Sigmoid colon (tissue), 7 donors: ENCODE results near the gene RDH12. TPM values are rescaled to one million over a fixed set of nuclear protein-coding genes. Genes with fewer than 3 reads are reported as not detected.
"Not testable (repeated sequence)": the region's sequence is repeated elsewhere in the genome, so short reads cannot be mapped to it uniquely, and the experiment has no call there.

Source experiments
- DNase-seq: peaks from one replicate; pipeline ENCODE4 v3.0.0-alpha.2; 2019
- H3K27ac ChIP-seq, 4 donors: fragments of 200-600 bp; sonication (generic); one replicate each; pipeline ENCODE4 v1.5.1; 2016 to 2019; ENCODE audit warnings: mild to moderate bottlenecking in 1 of 4
- H3K27me3 ChIP-seq, 3 donors: fragments of 200-600 bp; sonication (generic); one replicate each; pipeline ENCODE4 v1.5.1; 2019; ENCODE audit warnings: mild to moderate bottlenecking in 1 of 3
- H3K36me3 ChIP-seq, 4 donors: fragments of 200-600 bp; sonication (generic); one replicate each; pipeline ENCODE4 v1.5.1; 2016 to 2019
- H3K4me1 ChIP-seq, 4 donors: fragments of 200-600 bp; sonication (generic); one replicate each; pipeline ENCODE4 v1.5.1; 2017 to 2019
- H3K4me3 ChIP-seq, 4 donors: fragments of 200-600 bp; sonication (generic); one replicate each; pipeline ENCODE4 v1.5.1; 2017 to 2019; ENCODE audit warnings: mild to moderate bottlenecking in 2 of 4, moderate library complexity in 1 of 4
- H3K9me3 ChIP-seq, 4 donors: fragments of 200-600 bp in 3 of 4; sonication (generic) in 3 of 4; one replicate each; pipeline versions ENCODE4 v1.5.1 to v1.6.1; 2013 to 2019
- EP300 ChIP-seq, 4 donors: sonication (generic); formaldehyde crosslinking; IDR thresholded peaks; one replicate each; pipeline ENCODE4 v1.6.1; 2017; ENCODE audit warnings: antibody characterized with exemption in 4 of 4
- POLR2A ChIP-seq, 2 donors: fragments of 450-650 bp; IDR thresholded peaks; one replicate each; pipeline ENCODE4 v1.6.1; 2016; ENCODE audit warnings: antibody characterized with exemption in 2 of 2, mild to moderate bottlenecking in 2 of 2, moderate library complexity in 2 of 2
- POLR2AphosphoS5 ChIP-seq, 4 donors: sonication (generic); formaldehyde crosslinking; IDR thresholded peaks; one replicate each; pipeline ENCODE4 v1.6.1; 2017; ENCODE audit warnings: antibody characterized with exemption in 4 of 4
- WGBS, 2 donors: extraction: QIAGEN DNeasy Blood & Tissue Kit; methylation state at CpG; one replicate each; pipeline ENCODE4 v1.1.7; 2013; 5-methylcytosine and 5-hydroxymethylcytosine counted together
- intact Hi-C: fragments of 100-400 bp; cut with DNase I; formaldehyde crosslinking; loops from one replicate; pipeline ENCODE4 v1.15.1; 2023
- polyA plus RNA-seq, 3 donors: library from polyadenylated mRNA; stranded (reverse); fragments of 200-250 nt; gene quantifications; one replicate each; pipeline ENCODE4 v1.2.3, GENCODE V29; 2013
- total RNA-seq, 4 donors: library from RNA; depleted of rRNA; stranded (reverse); fragments of >200 nt; gene quantifications; one replicate each; pipeline ENCODE4 v1.1.0, GENCODE V29; 2016
- TF ChIP-seq, protein P1 (sequence below), 4 experiments: fragments of 450-650 bp in 3 of 4; fragments of 200-600 bp in 1 of 4; IDR thresholded peaks; one replicate each; pipeline ENCODE4 v1.5.1; 2016 to 2019; ENCODE audit warnings: antibody characterized with exemption in 4 of 4, mild to moderate bottlenecking in 3 of 4, moderate library complexity in 2 of 4
- donor health status: healthy with polysubstance abuse.
- donor health status: Bipolar disorder and iron deficiency.
- donor health status: healthy.

RDH12 gene
- total RNA-seq (not detected), polyA plus RNA-seq (under 1 TPM in 2 of 3 donors, not detected in 1; 0.12 to 0.60 TPM)

GRCh38 chr14:67701492-67701891 is at the start of gene RDH12:
Gene RDH12, plus strand, starts transcription at chr14:67701886. Its CDS starts 20,757 bp downstream, at chr14:67722643.
- not testable (repeated sequence) for DNase-seq, H3K9me3 ChIP-seq, H3K27me3 ChIP-seq, H3K4me3 ChIP-seq, H3K27ac ChIP-seq, H3K36me3 ChIP-seq, H3K4me1 ChIP-seq
- intact Hi-C loops, result loop anchor here (5.0 to 10.0 kb wide), 3 partner anchors 34 to 274 kb away; no protein-coding TSS in a partner anchor
- 81 to 91% methylated on average over 8 of the region's 8 CpGs for WGBS, 2 donors

DNA sequence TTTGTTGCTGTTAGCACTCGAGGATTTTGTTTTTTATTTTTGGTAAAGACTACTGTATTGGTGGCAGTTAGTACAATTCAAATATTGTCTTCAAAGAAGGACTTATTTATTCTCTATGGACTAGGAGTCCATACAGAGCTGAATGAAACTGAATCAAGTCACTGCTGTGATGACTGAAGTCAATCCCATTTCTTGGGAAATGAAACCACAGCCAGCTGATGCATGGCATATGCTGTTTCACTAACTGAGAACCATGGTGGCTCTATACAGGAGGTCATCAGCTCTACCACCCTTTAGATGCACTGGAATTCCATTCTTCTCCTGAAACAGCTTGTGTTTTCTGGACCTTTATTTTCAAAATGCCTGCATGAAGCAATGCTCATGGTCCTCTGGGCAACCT is 49.5 kb upstream of the RDH12 start:
- intact Hi-C loops, result no loop called here
- Histone ChIP-seq H3K9me3 (no peaks in the 10 kb centered on the region), H3K4me1 (peaks cover 0 to 35% (median 15%) of the 10 kb centered on the region in 4 donors), H3K27ac (no peak overlapping the region), H3K27me3 (no peaks in the 10 kb centered on the region), H3K36me3 (peaks cover 12 to 98% (median 40%) of the 10 kb centered on the region in 4 donors), H3K4me3 (no peak overlapping the region)
- 83 to 95% methylated on average over 1 of the region's 1 CpG for WGBS, 2 donors
- TF ChIP-seq, protein P1, sequence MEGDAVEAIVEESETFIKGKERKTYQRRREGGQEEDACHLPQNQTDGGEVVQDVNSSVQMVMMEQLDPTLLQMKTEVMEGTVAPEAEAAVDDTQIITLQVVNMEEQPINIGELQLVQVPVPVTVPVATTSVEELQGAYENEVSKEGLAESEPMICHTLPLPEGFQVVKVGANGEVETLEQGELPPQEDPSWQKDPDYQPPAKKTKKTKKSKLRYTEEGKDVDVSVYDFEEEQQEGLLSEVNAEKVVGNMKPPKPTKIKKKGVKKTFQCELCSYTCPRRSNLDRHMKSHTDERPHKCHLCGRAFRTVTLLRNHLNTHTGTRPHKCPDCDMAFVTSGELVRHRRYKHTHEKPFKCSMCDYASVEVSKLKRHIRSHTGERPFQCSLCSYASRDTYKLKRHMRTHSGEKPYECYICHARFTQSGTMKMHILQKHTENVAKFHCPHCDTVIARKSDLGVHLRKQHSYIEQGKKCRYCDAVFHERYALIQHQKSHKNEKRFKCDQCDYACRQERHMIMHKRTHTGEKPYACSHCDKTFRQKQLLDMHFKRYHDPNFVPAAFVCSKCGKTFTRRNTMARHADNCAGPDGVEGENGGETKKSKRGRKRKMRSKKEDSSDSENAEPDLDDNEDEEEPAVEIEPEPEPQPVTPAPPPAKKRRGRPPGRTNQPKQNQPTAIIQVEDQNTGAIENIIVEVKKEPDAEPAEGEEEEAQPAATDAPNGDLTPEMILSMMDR (IDR thresholded peaks at IDR 0.05), result no peak
- TF ChIP-seq EP300 (IDR thresholded peaks at IDR 0.05) (no peak), POLR2A (IDR thresholded peaks at IDR 0.05) (no peak)
- DNase-seq, result no peak

DNA sequence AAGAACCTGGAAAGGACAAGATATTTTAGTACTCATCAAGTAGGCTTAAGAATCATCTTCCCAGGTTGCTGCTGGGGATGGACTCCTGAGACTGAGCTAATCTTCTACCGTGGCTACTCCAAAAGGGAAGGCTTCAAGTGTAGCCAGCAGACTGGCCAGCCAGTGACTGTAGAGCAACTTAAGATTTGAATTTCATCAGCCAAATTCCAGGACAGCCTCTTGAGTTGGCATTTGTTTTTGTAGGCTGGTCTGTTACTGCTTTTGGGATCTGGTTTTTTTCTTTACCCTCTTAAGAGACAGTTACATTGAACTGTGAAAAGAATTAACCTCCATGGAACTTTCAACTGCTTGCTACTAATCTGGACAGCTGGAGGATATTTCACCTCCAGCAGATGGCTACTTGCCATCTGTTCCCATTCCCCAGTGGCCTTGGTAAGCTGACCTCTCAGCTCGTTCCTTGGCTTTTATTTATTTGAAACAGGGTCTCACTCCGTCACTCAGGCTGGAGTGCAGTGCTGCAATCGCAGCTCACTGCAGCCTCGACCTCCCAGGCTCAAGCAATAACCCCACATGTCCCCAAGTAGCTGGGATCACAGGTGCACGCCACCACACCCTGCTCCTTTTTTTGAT is 47.9 kb upstream of the RDH12 start:
- intact Hi-C loops, result no loop called here
- peak; percentile 69 for DNase-seq
- no peak overlapping the region for H3K4me3 ChIP-seq
- H3K9me3 ChIP-seq, result no peaks in the 10 kb centered on the region
- H3K36me3 ChIP-seq, result peaks cover 15 to 93% (median 44%) of the 10 kb centered on the region in 4 donors
- no peaks in the 10 kb centered on the region for H3K27me3 ChIP-seq
- peak overlapping the region in 3 of 4 donors; percentile 63 to 74 (median 73) for H3K27ac ChIP-seq
- WGBS, 2 donors, result 87 to 94% methylated on average over 6 of the region's 6 CpGs
- TF ChIP-seq EP300 (IDR thresholded peaks at IDR 0.05) (no peak), POLR2AphosphoS5 (IDR thresholded peaks at IDR 0.05) (peak; percentile 12 to 72 (median 54))
- H3K4me1 ChIP-seq, result peaks cover 0 to 35% (median 15%) of the 10 kb centered on the region in 4 donors

DNA sequence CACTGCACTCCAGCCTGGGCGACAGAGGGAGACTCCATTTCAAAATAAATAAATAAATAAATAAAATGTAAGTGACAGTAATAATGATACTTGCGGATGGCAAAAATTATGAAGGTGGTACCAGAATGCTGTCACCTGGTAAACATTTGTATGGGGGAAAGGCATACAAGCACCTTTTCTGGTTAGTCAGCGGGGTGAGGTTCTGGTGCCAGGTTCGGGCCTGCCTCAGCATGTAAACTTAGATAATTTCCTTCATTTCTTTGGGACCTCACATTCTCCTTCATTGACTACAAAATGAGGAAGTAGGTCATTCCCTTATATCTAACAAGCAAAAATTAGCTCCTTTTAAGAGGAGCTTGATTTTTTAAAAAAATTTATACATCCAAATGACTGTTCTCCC is 38.1 kb upstream of the RDH12 start:
- H3K9me3 ChIP-seq, result no peaks in the 10 kb centered on the region
- TF ChIP-seq POLR2AphosphoS5 (IDR thresholded peaks at IDR 0.05) (no peak), EP300 (IDR thresholded peaks at IDR 0.05) (no peak)
- TF ChIP-seq, protein P1 (IDR thresholded peaks at IDR 0.05), result no peak
- H3K4me1 ChIP-seq, result peaks cover 0 to 19% (median 5%) of the 10 kb centered on the region in 4 donors
- 80 to 93% methylated on average over 4 of the region's 4 CpGs for WGBS, 2 donors
- no peak for DNase-seq
- intact Hi-C loops, result no loop called here
- no peak overlapping the region for H3K4me3 ChIP-seq
- peaks cover 0 to 15% (median 7%) of the 10 kb centered on the region in 4 donors for H3K36me3 ChIP-seq
- H3K27ac ChIP-seq, result no peak overlapping the region
- H3K27me3 ChIP-seq, result no peaks in the 10 kb centered on the region

DNA sequence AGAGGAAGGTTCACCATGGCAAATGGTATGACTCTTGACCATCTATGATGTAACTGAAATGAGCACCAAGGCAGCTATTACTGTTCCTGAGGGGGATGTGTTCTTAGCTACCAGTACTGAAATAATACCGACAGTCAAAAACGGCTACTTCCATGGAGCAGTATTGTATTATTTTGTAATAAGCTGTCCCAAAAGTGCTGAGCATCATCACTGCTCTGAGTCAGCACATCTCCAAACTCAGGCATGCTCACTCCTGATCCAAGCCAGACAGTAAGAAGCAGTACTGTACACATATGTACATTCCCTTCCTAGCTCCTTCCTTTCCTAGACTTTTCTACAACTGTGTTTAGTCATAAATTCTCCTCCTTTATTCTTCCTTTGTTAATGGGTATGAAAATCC is 35.8 kb upstream of the RDH12 start:
- Histone ChIP-seq H3K9me3 (no peaks in the 10 kb centered on the region), H3K36me3 (no peaks in the 10 kb centered on the region), H3K27ac (peak overlapping the region in 1 of 4 donors; percentile 26), H3K4me3 (no peak overlapping the region), H3K27me3 (no peaks in the 10 kb centered on the region), H3K4me1 (peaks cover 0 to 20% (median 8%) of the 10 kb centered on the region in 4 donors)
- TF ChIP-seq, protein P1 (IDR thresholded peaks at IDR 0.05), result no peak
- TF ChIP-seq POLR2AphosphoS5 (IDR thresholded peaks at IDR 0.05) (no peak), POLR2A (IDR thresholded peaks at IDR 0.05) (no peak), EP300 (IDR thresholded peaks at IDR 0.05) (no peak)
- 86 to 95% methylated on average over 2 of the region's 2 CpGs for WGBS, 2 donors
- DNase-seq, result no peak
- intact Hi-C loops, result loop anchor here (2.0 to 5.0 kb wide), 2 partner anchors 36 to 47 kb away; partner anchors contain the start of genes ARG2 and RDH12
